NCI-H1694 (cell line): Measurements from ENCODE around the gene RNF215.
A peak's percentile ranks its signal among the peaks of the same experiment; 100 is the strongest.

ENCODE experiments used
- DNase-seq: peaks from one replicate; lab custom pipeline; 2025; lab: John Stamatoyannopoulos, UW

The RNF215 gene

GRCh38 chr22:30393885-30394284 is 6.7 kb upstream of the RNF215 start:
- no peak for DNase-seq

DNA sequence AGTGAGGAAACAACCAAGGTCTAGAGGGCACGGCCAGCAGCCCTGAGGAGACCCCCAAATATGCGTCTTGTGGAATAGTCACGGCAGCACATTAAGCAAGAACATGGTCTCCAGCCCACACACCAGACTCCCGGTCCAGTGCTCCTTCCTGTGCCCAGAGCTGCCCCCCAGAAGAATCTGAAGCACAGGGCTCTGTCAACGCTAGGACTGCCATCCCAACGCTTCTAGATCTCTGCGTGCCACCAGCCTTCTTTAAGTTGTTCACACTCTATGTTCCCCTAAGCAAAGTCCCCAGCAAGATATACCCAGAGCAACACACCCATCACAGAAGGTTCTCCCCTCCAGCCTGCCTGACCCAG is 6.1 kb upstream of the RNF215 start:
- no peak for DNase-seq

DNA sequence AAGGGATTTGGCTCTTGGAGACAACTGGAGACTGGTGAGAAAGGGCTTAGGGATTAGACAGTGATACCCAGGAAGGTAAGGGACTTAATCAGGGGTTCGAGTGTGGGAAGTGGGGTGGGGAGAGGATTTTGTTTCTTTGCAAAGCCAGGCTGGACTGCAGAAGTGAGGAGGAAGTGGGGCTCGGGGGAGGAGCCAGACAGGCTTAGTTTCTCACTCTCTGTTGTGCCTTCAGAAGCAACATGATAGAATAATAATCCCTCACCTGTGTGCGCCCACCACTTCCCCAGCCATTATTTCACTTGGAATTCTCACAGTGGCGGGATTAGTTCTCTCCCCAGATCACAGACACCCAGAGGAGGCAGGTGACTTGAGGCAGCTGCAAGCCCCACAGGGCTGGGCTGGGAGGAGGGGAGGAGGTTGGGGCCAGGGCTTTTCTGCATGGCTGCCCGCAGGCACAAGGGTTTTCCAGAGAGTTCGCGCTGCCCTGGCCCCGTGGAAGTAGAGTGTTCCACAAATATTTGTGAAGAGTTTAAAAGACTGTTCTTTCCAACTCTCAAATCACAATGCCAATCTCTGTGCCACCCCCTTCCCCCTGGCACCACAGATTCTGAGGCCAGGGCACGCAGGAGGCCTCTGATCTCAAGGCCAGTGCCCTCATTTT is 5.6 kb upstream of the RNF215 start:
- DNase-seq, result no peak

GRCh38 chr22:30390974-30391691 is 3.9 kb upstream of the RNF215 start:
- DNase-seq, result peak; percentile 49

DNA sequence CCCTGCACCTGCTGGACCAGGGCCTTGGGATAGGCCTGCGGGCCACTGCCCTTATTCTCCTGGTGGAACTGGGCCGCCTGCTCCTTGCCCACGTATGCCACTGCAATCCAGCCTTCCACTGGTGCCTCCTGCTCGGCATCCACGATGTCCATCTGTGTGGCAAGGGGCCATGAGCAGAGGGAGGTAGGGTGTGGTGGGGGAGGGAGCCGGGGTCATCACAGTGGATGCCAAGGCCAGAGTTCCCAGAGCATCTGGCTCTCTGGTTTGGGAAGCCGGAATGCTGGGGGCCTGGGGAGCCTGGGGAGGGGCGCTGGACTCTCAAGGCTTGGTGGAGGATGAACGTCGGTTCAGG is 627 bp downstream of the RNF215 start:
- no peak for DNase-seq

- DNase-seq, result no peak
Observed at GRCh38 chr22:30385942-30386341, 1.3 kb downstream of the RNF215 start.

DNA sequence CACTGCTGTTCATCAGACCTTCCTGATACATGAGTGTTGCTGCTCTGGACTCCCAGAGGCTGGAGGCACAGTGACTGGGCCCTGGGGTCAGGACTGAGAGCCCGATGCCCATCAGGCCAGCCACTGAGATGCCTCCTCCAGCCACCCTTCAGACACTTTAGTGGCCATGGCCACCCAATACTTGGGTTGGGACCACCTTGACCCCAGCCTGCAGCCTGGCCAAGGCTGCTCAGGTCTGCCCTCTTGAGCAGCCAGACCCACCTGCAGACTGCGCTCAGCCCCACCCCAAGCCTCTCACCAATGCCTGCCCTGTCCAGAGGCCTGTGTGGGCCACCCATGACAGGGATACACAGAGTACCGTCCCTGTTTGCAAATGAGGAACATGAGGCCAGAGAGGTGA is 4.2 kb downstream of the RNF215 start:
- no peak for DNase-seq

- DNase-seq, result no peak
Observed at GRCh38 chr22:30382340-30382739, 4.9 kb downstream of the RNF215 start.

GRCh38 chr22:30381264-30381663 is 5.9 kb downstream of the RNF215 start:
- DNase-seq, result no peak

DNA sequence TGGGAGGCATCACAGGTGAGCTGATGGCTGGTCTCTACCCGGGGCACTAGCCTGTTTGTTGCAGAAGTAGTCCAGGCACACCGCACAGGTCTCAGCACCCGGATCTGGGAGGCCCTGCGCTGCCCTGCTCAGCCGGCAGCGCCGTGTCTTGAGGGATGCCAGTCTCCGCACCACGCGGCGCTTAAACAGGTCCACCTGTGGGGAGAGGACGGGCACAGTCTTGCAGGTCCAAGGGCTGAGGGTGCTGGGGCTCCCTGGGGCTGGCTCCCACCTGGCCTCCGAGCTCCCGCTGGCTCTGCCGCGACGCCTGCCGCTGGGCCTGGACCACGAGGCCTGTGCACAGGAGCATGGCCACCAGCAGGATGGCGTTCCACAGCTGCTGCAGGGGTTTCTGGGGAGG is 7.2 kb downstream of the RNF215 start:
- no peak for DNase-seq

- no peak for DNase-seq
Observed at GRCh38 chr22:30375312-30375849, 11.8 kb downstream of the RNF215 start.

GRCh38 chr22:30373331-30374325 is 13.6 kb downstream of the RNF215 start:
- DNase-seq, result no peak

GRCh38 chr22:30372915-30373314 is 14.3 kb downstream of the RNF215 start:
- DNase-seq, result no peak

- DNase-seq, result no peak
Observed at GRCh38 chr22:30371981-30372380, 15.2 kb downstream of the RNF215 start.

GRCh38 chr22:30371321-30371720 is 15.9 kb downstream of the RNF215 start:
- DNase-seq, result no peak

DNA sequence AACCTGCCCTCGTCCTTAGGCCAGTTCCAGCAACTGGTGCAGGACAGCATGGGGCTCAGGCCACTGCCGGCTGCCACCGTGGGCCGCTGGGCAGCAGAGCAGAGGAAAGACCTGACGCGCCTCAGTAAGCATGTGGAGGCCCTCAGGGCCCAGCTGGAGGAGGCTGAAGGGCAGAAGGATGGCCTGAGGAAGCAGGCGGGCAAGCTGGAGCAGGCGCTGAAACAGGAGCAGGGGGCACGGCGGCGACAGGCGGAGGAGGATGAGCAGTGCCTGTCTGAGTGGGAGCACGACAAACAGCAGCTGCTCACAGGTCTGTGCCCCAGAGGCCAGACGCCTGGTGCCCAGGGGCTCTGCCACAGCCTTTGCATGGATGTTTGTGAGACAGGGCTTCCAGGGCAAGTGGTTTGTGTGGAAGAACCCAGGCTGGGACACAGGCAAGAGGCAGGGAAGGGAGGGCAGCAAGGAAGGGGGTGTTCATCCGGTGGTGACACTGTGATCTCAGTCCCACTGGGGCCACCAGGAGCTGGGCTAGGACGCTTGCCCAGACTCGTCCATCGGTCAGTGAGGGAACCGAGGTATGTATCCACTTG is 16.5 kb downstream of the RNF215 start:
- DNase-seq, result no peak

DNA sequence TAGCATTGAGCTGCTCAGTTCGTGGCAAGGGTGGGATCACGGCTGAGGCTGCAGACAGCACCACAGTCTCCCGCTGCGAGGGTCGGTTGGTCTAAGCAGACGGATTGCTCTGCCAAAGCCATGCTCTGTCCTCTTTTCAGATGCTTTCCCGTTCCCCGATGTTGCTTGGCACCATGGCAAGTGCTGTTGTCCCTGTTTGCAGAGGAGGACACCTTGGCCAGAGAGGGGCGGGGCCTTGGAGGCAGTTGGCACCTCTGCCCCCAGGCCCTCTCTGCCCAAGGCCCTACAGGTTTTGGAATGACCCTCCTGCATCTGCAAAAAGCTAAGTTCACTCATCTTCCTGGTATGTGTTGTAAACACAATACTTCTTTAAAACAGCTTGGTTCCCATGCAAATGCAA is 18.8 kb downstream of the RNF215 start:
- no peak for DNase-seq

DNA sequence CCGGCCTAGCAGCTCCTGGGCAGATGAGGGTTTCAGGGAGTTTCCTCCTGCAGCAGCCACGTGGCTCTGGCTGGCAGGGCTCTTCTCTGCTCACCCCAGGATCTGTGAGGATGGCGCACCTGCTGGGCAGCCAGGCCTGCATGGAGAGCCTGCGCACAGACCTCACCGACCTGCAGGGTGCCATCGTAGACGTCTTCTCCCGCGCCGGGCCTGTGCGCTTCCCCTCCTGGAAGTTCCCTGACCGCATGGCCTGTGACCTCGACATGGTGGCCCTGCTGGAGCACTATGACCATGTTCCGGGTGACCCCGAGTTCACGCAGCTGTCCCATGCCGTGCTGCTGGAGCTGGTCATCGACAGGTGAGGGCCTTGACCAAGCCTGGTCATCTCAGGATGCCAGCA is 21.3 kb downstream of the RNF215 start:
- DNase-seq, result no peak

GRCh38 chr22:30362651-30363281 is 24.4 kb downstream of the RNF215 start:
- no peak for DNase-seq

DNA sequence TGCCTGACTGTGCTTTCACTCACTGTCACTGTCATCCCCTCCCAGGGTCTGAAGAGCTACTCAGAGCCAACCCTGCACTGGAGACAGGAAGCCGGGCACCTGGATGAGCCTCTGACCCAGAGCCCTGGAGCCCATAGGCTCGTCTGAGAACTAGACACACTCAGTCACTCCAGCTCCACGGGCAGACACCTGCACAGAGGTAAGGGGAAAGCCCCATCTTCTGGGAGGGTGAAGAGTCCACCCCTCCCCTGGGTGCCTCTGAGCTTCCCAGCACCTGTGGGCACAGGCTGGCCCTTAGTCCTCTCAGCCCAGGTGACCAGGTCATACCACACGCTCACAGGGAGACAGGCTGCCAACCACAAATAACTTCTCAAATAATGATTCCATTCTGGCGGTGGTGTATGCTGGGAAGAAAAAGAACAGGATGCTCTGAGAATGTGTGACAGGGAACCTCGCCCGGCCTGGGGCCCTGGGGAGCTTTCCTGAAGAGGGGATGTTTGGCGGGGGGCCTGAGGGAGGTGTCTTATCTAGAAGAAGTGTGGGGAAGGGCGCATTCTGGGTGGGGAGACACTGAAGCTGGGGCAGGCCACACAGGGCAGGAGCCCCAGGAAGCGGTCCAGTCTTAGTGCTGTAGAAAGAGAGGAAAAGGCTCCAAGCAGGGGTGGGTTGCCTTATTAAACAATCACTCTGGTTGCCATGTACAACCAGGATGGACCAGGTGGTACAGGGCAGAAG is 25.1 kb downstream of the RNF215 start:
- DNase-seq, result no peak

GRCh38 chr22:30358541-30358940 is 28.7 kb downstream of the RNF215 start:
- DNase-seq, result no peak
